Suppressor macrophage treated with lipopolysaccharide for 1 hour (primary cell): Measurements from ENCODE around the gene TTC39B.

Experiments used
- DNase-seq, 3 donors: peaks; one replicate each; pipeline ENCODE4 v3.0.0-alpha.2; 2020 to 2022

Gene TTC39B

DNA sequence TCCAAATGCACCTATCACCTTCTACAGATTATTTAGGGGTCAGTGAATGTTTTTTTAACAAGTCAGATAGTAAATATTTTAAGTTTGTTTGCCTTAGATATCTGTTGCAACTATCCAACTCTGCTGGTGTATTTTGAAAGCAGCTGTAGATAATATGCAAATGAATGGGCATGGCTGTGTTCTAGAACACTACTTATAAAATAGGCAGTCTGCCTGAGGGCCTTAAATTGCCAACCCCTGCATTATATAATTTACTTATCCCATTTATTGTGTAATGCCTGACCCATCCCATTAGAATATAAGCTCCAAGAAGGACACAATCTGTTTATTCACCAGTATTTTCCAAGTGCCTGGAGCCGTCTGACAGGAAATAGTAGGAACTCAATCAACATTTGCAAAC is 149.0 kb downstream of the TTC39B start:
- no peak for DNase-seq

DNA sequence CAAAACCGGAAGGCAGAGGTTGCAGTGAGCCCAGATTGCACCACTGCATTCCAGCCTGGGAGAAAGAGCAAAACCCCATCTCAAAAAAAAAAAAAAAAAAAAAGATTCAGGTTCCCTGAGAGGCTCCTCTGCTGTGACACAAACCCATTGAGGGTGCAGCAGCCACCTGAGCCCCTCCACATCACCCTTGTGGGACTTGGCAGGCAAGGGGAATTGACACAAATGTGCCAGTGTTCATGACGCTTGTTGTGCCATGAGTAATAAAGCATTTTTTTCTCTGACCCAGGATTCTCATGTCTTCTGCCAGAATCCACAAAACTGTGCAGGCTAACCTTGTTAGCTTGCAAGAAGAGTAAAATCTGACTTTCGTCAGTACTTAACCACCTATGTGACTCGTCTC is 149.6 kb downstream of the TTC39B start:
- no peak for DNase-seq

- DNase-seq: no peak
Measured at GRCh38 chr9:15156241-15156640, 150.8 kb downstream of the TTC39B start.

GRCh38 chr9:15155826-15156225 is 151.2 kb downstream of the TTC39B start:
- DNase-seq: no peak

DNA sequence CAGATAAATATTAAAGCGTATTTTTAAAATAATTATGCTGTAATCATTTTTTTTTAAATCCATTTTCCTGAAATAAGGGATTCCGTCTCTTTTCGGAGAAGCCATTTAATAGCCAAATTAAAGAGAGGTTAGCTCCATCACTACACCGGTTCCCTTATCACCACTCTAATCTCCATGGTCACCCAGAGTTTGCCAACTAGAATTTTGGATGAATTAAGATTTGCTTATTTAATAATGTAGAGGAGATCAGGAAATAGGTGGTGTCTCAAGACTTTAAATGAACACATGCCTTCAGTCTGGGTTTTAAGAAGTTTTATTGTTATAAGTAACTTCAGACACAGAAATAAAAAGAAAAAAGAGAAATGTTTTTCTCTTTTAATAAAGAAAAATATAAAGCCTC is 151.7 kb downstream of the TTC39B start:
- DNase-seq: no peak

GRCh38 chr9:15154677-15155076 is 152.3 kb downstream of the TTC39B start:
- DNase-seq: no peak

- DNase-seq: no peak
Measured at GRCh38 chr9:15153961-15154360, 153.1 kb downstream of the TTC39B start.

DNA sequence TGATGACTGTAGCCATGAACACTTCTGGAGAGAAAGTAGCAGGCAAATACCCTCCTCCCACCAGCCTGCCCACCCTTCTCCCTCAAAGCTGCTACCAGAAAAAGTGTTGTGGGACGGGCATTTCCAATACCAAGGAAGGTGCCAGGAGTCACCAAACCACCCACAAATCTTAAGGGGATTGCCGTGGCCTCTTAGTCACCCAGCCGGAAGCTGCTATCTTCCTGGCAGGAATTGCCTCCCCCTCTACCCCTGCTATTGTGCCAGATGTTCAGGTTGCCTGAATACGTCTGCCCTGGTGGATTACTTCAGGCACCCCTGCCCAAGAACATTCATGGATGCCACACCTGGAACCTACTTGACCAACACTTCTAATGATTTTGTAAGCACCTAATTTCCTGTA is 156.1 kb downstream of the TTC39B start:
- DNase-seq: no peak

DNA sequence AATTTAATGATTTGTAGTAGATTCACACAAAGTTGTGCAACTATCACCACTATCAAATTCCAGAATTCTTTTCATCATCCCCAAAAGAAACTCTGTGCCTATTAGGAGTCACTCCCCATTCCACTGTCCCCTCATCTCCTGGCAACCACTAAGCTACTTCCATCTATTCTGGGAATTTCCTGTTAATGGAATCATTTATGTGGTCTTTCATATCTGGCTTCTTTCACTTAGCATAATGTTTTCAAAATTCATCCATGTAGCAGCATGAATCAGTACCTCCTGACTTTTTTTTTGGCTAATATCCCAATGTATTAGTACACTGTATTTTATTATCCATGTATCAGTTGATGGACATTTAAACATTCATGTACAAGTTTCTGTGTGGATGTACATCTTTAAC is 157.6 kb downstream of the TTC39B start:
- DNase-seq: no peak

DNA sequence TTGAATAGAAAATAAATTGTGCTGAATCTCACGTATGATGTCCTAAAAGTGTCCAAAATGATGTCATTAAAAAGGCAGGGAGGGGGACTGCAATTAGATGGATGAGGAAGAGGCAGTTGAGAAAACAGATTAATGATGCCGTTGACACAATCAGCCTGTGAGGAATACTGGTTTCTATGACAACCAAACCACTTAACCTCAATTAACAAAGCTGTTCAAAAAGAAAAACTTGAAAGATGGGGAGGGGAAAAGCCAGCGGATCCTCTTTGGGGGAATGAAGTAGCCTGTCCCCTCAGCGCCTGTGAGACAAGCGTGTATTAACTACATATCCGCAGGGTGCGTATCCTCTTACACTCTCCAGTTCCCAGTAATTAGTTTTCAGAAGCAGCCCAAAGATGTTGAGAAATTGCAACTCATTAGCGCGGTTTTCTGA is 160.7 kb downstream of the TTC39B start:
- no peak for DNase-seq

DNA sequence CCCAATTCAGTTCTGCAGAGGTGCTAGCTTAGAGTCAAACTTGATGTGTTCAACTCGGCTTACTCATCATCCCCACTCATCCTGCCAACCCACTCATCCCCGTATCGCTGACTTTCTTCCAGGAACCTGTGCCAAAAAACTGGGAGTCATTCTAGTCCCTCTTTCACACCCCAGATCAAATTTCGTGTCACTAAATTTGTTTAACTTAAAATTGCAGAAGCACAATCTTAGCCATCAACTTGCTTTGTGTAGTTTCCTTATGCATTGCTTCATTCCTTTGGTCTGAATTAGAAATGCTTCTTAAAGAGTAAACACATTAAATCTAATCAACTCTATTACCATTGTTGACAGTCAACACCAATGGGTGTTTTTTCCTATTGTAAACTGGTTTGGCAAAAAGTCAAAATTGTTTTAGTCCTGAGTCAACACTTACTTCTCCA is 162.4 kb downstream of the TTC39B start:
- DNase-seq: no peak

- peak; percentile 43 to 64 (median 46) for DNase-seq
Measured at GRCh38 chr9:15142878-15143534, 164.0 kb downstream of the TTC39B start.

DNA sequence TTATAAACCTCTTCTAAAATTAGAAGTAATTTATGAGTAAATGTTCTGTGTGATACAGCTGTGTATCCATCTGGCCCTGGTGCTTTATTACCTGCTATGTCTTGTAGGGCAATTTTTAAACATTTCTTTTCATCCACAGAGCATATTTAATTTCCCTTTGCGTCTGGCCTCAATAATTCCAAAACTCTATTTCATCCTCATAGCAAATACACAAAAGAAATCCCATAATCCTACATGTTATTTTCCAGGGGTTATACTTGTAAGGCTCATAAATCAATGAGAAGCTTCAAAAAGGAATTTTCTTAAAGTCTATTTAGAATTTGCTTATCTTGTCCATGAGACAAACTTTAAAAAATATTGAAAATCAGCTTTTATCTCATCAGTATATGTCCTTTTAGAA is 167.0 kb downstream of the TTC39B start:
- no peak for DNase-seq

GRCh38 chr9:15139469-15139868 is 167.5 kb downstream of the TTC39B start:
- DNase-seq: no peak

GRCh38 chr9:15138357-15138686 is 168.7 kb downstream of the TTC39B start:
- no peak for DNase-seq

DNA sequence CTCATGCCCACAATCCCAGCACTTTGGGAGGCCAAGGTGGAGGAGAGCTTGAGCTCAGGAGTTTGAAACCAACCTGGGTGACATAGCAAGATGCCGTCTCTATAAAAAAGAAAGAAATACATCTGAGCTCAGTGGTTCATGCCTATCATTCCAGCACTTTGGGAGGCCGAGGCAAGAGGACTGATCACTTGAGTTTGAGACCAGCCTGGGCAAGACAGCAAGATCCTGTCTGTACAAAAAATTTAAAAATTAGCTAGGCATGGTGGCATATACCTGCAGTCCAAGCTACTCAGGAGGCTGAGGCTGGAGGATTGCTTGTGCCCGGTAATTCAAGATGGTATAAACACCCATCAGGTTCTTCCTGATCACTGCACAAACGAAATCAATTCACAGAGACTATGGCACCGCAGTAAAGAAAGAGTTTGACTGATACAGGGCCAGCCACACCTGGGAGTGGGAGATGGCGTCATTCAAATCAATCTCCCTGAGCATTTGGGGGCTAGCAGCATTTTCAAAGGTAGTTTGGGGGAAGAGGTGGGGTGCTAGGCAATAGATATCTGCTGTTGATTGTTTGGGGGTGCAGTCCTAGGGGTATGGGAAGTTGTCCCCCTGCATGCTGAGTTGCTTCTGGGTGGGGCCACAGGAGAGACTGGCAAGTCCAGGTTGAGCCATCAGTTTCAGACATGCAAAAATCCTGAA is 169.2 kb downstream of the TTC39B start:
- no peak for DNase-seq

DNA sequence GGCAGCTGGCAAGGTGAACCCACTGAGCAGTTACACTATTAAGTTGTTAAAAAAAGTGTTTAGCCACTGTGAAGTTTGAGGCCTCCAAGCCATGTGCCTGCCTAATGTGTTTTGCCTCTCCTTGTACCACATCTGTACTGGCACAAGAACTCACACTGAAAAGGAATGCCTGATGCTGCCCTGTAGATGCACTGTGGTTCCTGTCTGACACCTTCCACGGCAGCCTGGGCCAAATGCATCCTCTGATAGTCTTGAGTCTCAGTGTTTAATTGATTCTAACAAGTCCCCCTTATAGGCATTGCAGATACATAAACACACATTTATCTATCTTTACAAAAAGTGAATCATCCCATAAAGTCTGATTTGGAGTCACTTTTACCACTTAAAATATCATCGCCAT is 169.9 kb downstream of the TTC39B start:
- no peak for DNase-seq

DNA sequence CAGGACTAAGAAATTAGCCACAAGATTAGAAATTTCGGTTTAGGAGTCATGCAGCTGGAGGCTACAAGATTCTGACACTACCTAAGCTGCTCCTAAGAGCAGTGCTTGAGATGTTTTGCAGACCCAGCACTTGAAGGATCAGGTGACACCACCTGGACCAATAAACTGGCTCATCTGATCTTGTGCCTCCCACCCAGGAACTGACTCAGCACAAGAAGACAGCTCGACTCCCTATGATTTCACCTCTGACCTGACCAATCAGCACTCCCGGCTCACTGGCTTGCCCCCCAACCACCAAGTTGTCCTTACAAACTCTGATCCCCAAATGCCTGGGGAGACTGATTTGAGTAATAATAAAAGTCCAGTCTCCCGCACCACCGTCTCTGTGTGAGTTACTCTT is 170.4 kb downstream of the TTC39B start:
- no peak for DNase-seq

DNA sequence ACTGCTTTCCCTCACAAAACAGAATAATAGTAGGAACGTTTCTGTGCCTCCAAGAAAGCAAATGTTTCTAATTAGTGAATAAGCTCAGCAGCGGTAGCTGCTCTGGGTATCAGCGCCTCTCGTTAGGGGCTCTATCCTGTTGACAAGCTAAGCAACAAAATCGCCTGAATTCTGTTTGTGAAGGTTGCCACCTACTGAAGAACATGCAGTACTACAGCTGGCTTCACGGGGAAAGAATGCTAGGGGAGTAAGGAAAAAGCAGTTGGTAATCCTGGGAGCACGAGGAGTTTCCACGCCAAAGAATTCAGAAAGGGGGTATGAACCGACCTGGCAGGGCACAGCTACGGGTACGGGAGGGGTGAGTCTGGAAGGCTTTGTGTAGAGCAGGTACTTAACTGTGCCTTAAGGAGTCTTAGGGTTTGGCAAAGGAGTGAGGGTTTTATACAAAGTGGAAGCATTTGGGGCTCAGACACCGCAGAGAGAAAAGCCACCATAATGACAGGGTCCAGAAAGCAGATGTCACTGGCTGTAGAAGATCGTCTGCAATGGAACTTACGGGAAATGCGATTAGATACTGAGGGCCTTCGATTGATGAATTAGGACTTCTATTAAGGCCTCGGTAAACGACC is 171.7 kb downstream of the TTC39B start:
- peak; percentile 60 to 71 (median 70) for DNase-seq

DNA sequence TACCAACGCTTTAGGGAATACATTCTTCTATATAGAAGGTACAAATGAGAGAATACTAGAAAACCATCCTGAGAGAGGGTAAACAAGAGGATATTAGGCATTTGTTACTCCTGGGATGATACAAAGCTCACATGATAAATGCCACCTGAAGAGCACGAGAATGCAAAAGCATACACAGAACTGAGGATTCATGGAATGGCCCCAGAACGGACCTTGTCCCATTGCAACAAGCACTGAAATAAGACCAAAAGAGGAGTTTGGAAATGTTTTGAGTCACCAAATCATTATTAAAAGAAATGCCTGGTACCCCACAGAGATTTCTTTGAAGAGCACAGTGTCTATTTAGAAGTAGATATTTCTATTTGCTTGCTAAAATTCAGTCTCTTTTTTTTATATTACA is 173.5 kb downstream of the TTC39B start:
- no peak for DNase-seq

- no peak for DNase-seq
Measured at GRCh38 chr9:15132091-15132490, 174.9 kb downstream of the TTC39B start.

DNA sequence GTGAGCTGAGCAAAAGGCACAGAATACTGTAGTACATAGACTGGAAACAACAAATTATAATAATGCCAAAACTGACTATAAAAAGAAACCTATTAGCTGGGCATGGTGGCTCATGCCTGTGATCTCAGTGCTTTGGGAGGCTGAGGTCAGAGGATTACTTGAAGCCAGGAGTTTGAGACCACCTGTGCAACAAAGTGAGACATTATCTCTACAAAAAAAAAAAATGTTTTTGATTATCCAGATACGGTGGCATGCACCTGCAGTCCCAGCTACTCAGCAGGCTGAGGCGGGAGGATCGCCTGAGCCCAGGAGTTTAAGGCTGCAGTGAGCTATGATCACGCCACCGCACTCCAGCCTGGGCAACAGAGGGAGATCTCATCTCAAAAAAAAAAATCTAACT is 175.9 kb downstream of the TTC39B start:
- no peak for DNase-seq

GRCh38 chr9:15127831-15128230 is 179.2 kb downstream of the TTC39B start:
- DNase-seq: no peak

GRCh38 chr9:15121630-15122029 is 185.4 kb downstream of the TTC39B start:
- DNase-seq: no peak
